Fibroblast of lung (primary cell): ENCODE measurements around the gene CALN1. TPM values are rescaled to one million over a fixed set of nuclear protein-coding genes. Genes with fewer than 3 reads are reported as not detected.

Source experiments
- DNase-seq, 2 donors: peaks; one replicate each; pipeline versions ENCODE4 v3.0.0 to v3.0.0-alpha.2; 2010; ENCODE audit warnings: low read depth in 2 of 2
- H2AFZ ChIP-seq: 2 replicates; pipeline ENCODE4 v1.5.1; 2012; ENCODE audit warnings: low read length, control low read depth, inconsistent platforms
- H3K27ac ChIP-seq: 2 replicates; pipeline ENCODE4 v1.5.1; 2011; ENCODE audit warnings: low read length, control low read depth; ENCODE audit not compliant: insufficient read depth
- H3K27me3 ChIP-seq: 2 replicates; pipeline ENCODE4 v1.5.1; 2011; ENCODE audit warnings: mild to moderate bottlenecking, low read length; ENCODE audit not compliant: control insufficient read depth, insufficient read depth
- H3K36me3 ChIP-seq: 2 replicates; pipeline ENCODE4 v1.5.1; 2011; ENCODE audit warnings: low read length; ENCODE audit not compliant: control insufficient read depth, insufficient read depth
- H3K4me1 ChIP-seq: 2 replicates; pipeline ENCODE4 v1.5.1; 2011; ENCODE audit warnings: low read length; ENCODE audit not compliant: control insufficient read depth, insufficient read depth; ENCODE audit errors: extremely low read depth
- H3K4me2 ChIP-seq: 2 replicates; pipeline ENCODE4 v1.5.1; 2011; ENCODE audit warnings: low read length, control low read depth; ENCODE audit not compliant: insufficient read depth; ENCODE audit errors: extremely low read depth
- H3K4me3 ChIP-seq, 4 experiments: fragments of 200-600 bp in 1 of 4; sonication (generic) in 1 of 4; replicated peaks in 1 of 4; 2 replicates each; pipeline ENCODE4 v1.5.1; 2011 to 2016; ENCODE audit warnings: low read length in 4 of 4, low read depth in 3 of 4, mild to moderate bottlenecking in 3 of 4, control low read depth in 2 of 4, inconsistent platforms in 1 of 4, mixed read lengths in 1 of 4; ENCODE audit not compliant: insufficient read depth in 1 of 4; ENCODE audit errors: control extremely low read depth in 1 of 4
- H3K79me2 ChIP-seq: 2 replicates; pipeline ENCODE4 v1.5.1; 2012; ENCODE audit warnings: mild to moderate bottlenecking, low read length, inconsistent platforms; ENCODE audit not compliant: control insufficient read depth, insufficient read depth
- H3K9ac ChIP-seq: 2 replicates; pipeline ENCODE4 v1.5.1; 2011; ENCODE audit warnings: mild to moderate bottlenecking, low read length, control low read depth; ENCODE audit not compliant: insufficient read depth
- H3K9me3 ChIP-seq: 2 replicates; pipeline ENCODE4 v1.5.1; 2012; ENCODE audit warnings: low read depth, low read length; ENCODE audit not compliant: control insufficient read depth, insufficient read depth
- H4K20me1 ChIP-seq: 2 replicates; pipeline ENCODE4 v1.5.1; 2011; ENCODE audit warnings: low read length; ENCODE audit not compliant: control insufficient read depth, insufficient read depth; ENCODE audit errors: extremely low read depth
- EZH2 ChIP-seq: IDR thresholded peaks from 2 replicates; pipeline ENCODE4 v1.5.1; 2012; ENCODE audit warnings: low read length, control low read depth, mild to moderate bottlenecking; ENCODE audit errors: missing control alignments
- polyA plus RNA-seq, 2 donors: library from polyadenylated mRNA; depleted of rRNA in 1 of 2; stranded (reverse) in 1 of 2; unstranded in 1 of 2; fragments of >200 nt; gene quantifications; 2 replicates each; pipeline ENCODE4 v1.2.1, GENCODE V29; 2011 to 2012; ENCODE audit warnings: missing spikeins in 1 of 2
- total RNA-seq: library from RNA; depleted of rRNA; stranded (reverse); fragments of >200 nt; gene quantifications from 2 replicates; pipeline ENCODE4 v1.2.1, GENCODE V29; 2014
- TF ChIP-seq, protein P1 (sequence below), 2 donors: IDR thresholded peaks in 1 of 2; conservative IDR thresholded peaks in 1 of 2; 1 replicate in 1 of 2; 2 replicates in 1 of 2; pipeline ENCODE4 v1.5.1; 2011 to 2012; ENCODE audit warnings: low read length in 2 of 2, control low read depth in 1 of 2, inconsistent platforms in 1 of 2, low read depth in 1 of 2, mild to moderate bottlenecking in 1 of 2

CALN1 gene
- total and polyA plus RNA-seq, 2 donors (not counting 1 experiment from before 2014, with no cell fraction given), result not detected

DNA sequence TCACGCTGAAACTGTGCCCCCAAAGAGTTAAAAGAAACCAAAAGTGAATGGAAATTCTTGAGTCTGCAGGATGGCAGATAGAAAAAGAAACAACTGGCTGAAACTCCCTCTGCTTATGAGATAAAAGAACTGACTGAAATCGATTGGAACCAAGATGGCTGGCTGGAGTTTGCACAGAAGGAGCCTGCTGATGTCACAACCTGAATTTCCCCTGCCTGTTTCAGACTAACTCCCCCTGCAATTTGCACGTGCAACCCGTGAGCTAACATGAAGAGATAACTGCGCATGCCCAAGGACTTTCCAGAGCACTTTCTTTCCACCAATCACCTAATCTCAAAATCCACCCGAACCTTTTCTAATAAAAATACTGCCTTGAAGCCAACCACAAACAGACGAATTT, 435.5 kb downstream of the CALN1 start:
- H3K27ac ChIP-seq, result no peak overlapping the region
- no peak overlapping the region for H3K4me2 ChIP-seq
- H3K79me2 ChIP-seq, result no peaks in the 10 kb centered on the region
- H4K20me1 ChIP-seq, result no peaks in the 10 kb centered on the region
- H3K27me3 ChIP-seq, result no peaks in the 10 kb centered on the region
- H2AFZ ChIP-seq, result no peak overlapping the region
- H3K36me3 ChIP-seq, result no peaks in the 10 kb centered on the region
- DNase-seq, result no peak
- H3K4me1 ChIP-seq, result no peaks in the 10 kb centered on the region
- no peaks in the 10 kb centered on the region for H3K9me3 ChIP-seq
- no peak overlapping the region for H3K4me3 ChIP-seq
- no peak for TF ChIP-seq EZH2
- TF ChIP-seq, protein P1, sequence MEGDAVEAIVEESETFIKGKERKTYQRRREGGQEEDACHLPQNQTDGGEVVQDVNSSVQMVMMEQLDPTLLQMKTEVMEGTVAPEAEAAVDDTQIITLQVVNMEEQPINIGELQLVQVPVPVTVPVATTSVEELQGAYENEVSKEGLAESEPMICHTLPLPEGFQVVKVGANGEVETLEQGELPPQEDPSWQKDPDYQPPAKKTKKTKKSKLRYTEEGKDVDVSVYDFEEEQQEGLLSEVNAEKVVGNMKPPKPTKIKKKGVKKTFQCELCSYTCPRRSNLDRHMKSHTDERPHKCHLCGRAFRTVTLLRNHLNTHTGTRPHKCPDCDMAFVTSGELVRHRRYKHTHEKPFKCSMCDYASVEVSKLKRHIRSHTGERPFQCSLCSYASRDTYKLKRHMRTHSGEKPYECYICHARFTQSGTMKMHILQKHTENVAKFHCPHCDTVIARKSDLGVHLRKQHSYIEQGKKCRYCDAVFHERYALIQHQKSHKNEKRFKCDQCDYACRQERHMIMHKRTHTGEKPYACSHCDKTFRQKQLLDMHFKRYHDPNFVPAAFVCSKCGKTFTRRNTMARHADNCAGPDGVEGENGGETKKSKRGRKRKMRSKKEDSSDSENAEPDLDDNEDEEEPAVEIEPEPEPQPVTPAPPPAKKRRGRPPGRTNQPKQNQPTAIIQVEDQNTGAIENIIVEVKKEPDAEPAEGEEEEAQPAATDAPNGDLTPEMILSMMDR (conservative IDR thresholded peaks at IDR 0.05 in 1 of 2, IDR thresholded peaks at IDR 0.05 in 1 of 2; ENCODE audit: low read depth in 1 of 2, low read length in 2 of 2), result no peak
- no peak overlapping the region for H3K9ac ChIP-seq

DNA sequence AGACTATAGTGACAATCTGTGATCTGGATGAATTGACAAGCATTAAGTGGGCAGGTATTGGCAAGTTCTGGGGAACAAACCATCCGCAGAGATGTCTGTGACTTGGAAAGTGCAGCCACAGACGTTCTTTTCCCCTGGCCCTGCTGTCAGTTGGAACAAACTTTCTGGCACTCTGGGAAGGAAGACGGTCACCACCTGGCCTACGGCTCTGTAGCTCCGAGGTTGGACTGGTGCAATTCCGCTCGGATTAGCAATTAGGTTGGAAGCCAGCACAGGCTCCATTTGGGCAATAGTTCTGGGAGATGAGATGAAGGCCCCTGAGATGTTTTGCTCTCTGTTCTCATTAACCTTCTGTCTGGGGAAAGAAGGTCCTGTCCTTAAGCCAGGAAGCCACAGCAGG, 437.5 kb downstream of the CALN1 start:
- H4K20me1 ChIP-seq, result no peaks in the 10 kb centered on the region
- DNase-seq, result no peak
- H3K9me3 ChIP-seq, result no peaks in the 10 kb centered on the region
- H3K27me3 ChIP-seq, result no peaks in the 10 kb centered on the region
- H3K36me3 ChIP-seq, result no peaks in the 10 kb centered on the region
- no peak overlapping the region for H3K9ac ChIP-seq
- H3K27ac ChIP-seq, result no peak overlapping the region
- H3K4me1 ChIP-seq, result no peaks in the 10 kb centered on the region
- H3K79me2 ChIP-seq, result no peaks in the 10 kb centered on the region
- no peak overlapping the region for H3K4me3 ChIP-seq
- TF ChIP-seq, protein P1 (conservative IDR thresholded peaks at IDR 0.05 in 1 of 2, IDR thresholded peaks at IDR 0.05 in 1 of 2; ENCODE audit: low read depth in 1 of 2, low read length in 2 of 2), result no peak
- TF ChIP-seq EZH2, result no peak
- H2AFZ ChIP-seq, result no peak overlapping the region
- H3K4me2 ChIP-seq, result no peak overlapping the region

DNA sequence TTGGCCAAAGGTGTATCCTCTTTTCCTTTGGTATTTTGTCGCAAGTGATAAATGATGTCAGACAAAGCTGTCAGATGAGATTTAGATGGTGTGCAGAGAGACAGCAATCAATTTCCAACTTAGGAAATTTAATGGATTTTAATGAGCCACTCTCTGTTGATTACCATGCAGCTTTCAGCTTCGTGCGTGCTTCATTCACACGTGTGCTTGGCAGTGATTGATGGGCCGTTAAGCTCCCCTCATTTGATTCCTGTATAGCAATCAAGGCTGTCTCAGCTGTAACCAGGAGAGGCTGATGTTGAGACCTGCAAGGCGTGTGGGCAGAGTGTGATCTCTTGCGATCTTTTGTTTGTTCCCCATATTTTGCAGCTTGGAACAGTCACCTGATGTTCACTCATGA, 439.6 kb downstream of the CALN1 start:
- Histone ChIP-seq H3K79me2 (no peaks in the 10 kb centered on the region), H3K27me3 (no peaks in the 10 kb centered on the region), H3K36me3 (no peaks in the 10 kb centered on the region), H3K4me3 (no peak overlapping the region), H2AFZ (no peak overlapping the region), H3K4me2 (no peak overlapping the region), H3K27ac (no peak overlapping the region), H3K4me1 (no peaks in the 10 kb centered on the region), H4K20me1 (no peaks in the 10 kb centered on the region), H3K9me3 (no peaks in the 10 kb centered on the region), H3K9ac (no peak overlapping the region)
- TF ChIP-seq, protein P1 (conservative IDR thresholded peaks at IDR 0.05 in 1 of 2, IDR thresholded peaks at IDR 0.05 in 1 of 2; ENCODE audit: low read depth in 1 of 2, low read length in 2 of 2), result no peak
- TF ChIP-seq EZH2, result no peak
- no peak for DNase-seq
